Hepatic stellate cell (primary cell): ENCODE measurements around the gene HSCB.
"Not testable (repeated sequence)": the region's sequence is repeated elsewhere in the genome, so short reads cannot be mapped to it uniquely, and the experiment has no call there.

Experiments
- DNase-seq: peaks from one replicate; pipeline ENCODE4 v3.0.0; 2011; ENCODE audit warnings: low spot score

HSCB gene

DNA sequence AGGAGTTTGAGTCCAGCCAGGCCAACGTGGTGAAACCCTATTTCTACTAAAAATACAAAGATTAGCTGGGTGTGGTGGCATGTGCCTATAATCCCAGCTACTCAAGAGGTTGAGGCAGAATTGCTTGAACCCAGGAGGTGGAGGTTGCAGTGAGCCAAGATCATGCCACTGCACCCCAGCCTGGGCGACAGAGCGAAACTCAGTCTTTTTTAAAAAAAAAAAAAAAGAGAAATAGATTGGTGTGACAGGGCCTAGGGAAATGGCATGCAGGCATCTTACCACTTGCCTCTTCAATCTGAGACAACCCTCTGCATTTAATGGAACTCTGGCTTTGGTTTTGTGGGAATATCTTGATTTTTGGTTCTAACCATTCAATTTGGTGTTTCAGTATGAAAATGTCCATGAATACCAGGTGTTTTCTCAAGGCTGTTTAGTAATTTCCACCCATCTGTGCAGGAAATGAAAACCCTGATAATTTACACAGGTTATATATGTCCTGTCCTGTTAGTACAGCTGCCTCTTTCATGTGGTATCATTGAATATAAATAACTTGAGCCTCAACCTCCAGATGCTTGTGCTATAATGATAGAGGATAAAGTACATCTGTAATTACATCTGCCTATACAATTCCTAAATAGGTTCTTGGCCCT lies 50.1 kb downstream of the HSCB start:
- no peak for DNase-seq

DNA sequence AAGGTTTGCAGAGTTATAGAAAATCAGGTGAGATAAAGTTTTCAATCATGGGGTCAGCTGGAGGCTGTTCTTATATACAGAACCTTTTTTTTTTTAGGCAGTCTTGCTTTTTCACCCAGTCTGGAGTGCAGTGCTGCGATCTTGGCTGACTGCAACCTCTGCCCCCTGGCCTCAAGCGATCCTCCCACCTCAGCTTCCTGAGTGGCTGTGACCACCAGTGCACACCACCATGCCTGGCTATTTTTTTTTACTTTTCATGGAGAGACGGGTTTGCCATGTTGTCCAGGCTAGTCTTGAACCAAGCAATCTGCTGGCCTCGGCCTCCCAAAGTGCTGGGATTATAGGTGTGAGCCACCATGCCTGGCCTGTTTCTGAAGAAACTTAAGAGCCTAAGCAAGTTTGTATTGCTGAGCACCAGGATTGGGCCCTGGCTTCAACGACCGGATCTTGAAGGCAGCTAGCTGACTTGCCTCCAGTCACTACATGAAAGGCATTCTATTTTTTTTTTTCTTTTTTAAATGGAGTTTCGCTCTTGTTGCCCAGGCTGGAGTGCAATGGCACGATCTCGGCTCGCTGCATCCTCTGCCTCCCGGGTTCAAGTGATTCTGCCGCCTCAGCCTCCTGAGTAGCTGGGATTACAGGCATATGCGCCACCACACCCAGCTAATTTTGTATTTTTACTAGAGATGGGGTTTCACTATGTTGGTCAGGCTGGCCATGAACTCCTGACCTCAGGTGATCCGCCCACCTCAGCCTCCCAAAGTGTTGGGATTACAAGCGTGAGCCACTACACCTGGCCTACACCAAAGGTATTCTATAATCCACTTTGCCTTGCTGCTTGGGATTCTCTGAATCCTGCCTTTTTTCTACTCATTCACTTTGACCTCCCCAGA lies 50.9 kb downstream of the HSCB start:
- DNase-seq = no peak

GRCh38 chr22:28793976-28794584 lies 52.2 kb downstream of the HSCB start:
- no peak for DNase-seq

- DNase-seq = no peak
These were observed 53.3 kb downstream of the HSCB start for GRCh38 chr22:28795071-28795693.

DNA sequence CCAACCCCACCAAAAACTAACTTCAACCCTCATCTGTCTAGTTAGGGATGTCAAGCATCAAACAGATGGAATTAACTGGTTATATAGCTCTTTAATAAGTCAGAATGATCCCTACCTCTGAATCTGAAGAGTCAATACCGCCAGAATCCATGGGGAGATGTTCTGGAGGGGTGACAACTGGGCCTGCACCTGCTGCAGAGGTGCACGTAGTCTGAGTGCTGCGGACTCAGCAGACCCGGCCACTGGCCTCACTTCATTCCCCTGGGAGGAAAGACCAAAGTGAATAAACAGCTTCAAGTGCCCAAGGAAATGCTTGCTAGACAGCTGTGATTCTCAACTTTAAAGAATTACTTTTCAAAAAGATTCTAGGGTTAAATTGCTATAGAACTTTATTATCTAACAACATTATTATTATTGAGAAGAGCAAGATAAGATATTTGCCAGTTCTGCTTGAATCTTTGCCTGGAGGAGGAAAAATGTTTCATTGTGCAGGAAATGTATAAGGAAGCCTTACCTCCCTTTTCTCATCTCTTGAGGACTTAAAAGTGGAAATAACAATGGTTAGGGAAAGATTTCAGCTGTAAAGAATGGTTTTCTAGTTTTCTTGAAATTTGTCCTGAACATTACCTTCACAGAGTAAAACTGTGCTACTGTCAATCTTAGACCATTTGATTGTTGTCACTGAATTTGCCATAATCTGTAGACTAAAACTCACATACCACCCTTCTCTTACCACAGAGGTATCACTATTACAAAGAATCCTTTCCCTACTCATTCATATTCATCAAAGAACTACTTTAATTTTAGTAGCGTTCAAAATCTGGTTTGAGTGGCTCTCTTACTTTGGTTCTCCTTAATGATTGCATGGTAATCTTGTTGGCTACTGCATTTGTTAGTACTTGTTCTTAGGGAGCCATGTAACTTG lies 54.4 kb downstream of the HSCB start:
- no peak for DNase-seq

GRCh38 chr22:28798810-28799605 lies 57.2 kb downstream of the HSCB start:
- DNase-seq = peak; percentile 83

DNA sequence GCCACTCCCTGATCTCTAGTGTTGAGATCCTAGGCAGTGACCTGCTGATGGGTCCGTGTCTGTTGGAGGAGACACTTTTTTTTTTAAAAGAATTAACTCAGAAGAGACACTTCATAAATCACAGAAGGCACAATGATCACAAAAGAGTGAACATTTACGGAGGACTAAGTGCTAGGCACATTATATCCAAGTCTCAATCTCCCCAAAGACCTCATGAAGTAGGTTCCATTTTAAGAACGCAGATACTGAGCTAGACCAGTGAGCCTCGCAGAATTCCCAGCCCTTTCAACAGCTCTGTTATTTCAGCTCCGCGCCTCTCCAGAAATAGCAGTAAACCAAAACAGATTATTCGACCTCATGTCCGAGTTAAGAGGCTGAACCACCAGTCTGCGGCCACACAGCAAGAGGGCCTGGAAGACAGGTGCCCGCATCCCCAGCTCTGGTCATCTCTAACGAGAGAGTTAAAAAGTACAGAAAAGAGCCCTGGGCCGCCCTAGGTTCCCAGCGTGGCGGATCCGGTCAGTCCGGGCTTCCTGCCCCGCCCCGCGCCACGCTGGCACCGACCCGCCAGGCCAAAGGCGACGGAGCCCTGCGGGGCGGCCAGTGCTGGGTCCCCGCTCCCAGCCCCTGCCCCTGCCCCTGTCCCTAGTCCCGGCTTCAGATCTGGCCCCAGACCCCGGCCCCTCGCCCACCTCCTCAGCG lies 57.9 kb downstream of the HSCB start:
- DNase-seq = peak; percentile 65

- DNase-seq = peak; percentile 99
These were observed 58.6 kb downstream of the HSCB start, which contains the start of gene XBP1 for GRCh38 chr22:28800308-28801041. Gene XBP1 (minus strand): TSS chr22:28800569.

GRCh38 chr22:28801845-28802594 lies 60.2 kb downstream of the HSCB start:
- DNase-seq = no peak

GRCh38 chr22:28802595-28803123 lies 60.8 kb downstream of the HSCB start:
- DNase-seq = no peak

- DNase-seq = not testable (repeated sequence)
These were observed 63.6 kb downstream of the HSCB start for GRCh38 chr22:28805426-28805825.
